GM12878 (cell line): Measurements from ENCODE around the gene SLC51A.

ENCODE experiments used
- CBFB ChIP-seq: IDR thresholded peaks from 2 replicates; pipeline ENCODE4 v1.6.1; 2016; ENCODE audit warnings: antibody characterized with exemption, low read depth
- EGR1 ChIP-seq, 2 experiments: IDR thresholded peaks; 1 replicate in 1 of 2; 2 replicates in 1 of 2; pipeline ENCODE4 v1.6.1; 2011 to 2012; ENCODE audit warnings: low read depth in 2 of 2, low read length in 2 of 2, borderline replicate concordance in 1 of 2, mild to moderate bottlenecking in 1 of 2, moderate library complexity in 1 of 2
- EZH2 ChIP-seq: IDR thresholded peaks from 2 replicates; pipeline ENCODE4 v1.6.1; 2012; ENCODE audit warnings: low read depth, mild to moderate bottlenecking, control low read depth, inconsistent platforms, low read length, borderline replicate concordance; ENCODE audit not compliant: control insufficient read depth
- HDAC2 ChIP-seq: fragments of 200-600 bp; sonication (generic); IDR thresholded peaks from 2 replicates; pipeline ENCODE4 v1.6.1; 2017
- HDAC6 ChIP-seq: fragments of 200-600 bp; sonication (generic); IDR thresholded peaks from one replicate; pipeline ENCODE4 v1.8.0; 2017; ENCODE audit warnings: antibody characterized with exemption; ENCODE audit not compliant: unreplicated experiment
- PML ChIP-seq: IDR thresholded peaks from 2 replicates; pipeline ENCODE4 v1.6.1; 2012; ENCODE audit warnings: low read length, inconsistent platforms
- POLR2A ChIP-seq: IDR thresholded peaks from 2 replicates; pipeline ENCODE4 v1.6.1; 2011; ENCODE audit warnings: low read depth, mild to moderate bottlenecking, low read length
- POLR2AphosphoS5 ChIP-seq: IDR thresholded peaks from 2 replicates; pipeline ENCODE4 v1.6.1; 2011; ENCODE audit warnings: mild to moderate bottlenecking, low read length, inconsistent platforms
- ZBED1 ChIP-seq: IDR thresholded peaks from 2 replicates; pipeline ENCODE4 v1.6.1; 2016; ENCODE audit warnings: borderline replicate concordance
- TF ChIP-seq, protein P1 (sequence below): IDR thresholded peaks from 2 replicates; pipeline ENCODE4 v1.6.1; 2012; ENCODE audit warnings: low read depth, low read length, improper control_type of control experiment
- TF ChIP-seq, protein P2 (sequence below): IDR thresholded peaks from 2 replicates; pipeline ENCODE4 v1.6.1; 2012; ENCODE audit warnings: low read depth, low read length, improper control_type of control experiment

DNA sequence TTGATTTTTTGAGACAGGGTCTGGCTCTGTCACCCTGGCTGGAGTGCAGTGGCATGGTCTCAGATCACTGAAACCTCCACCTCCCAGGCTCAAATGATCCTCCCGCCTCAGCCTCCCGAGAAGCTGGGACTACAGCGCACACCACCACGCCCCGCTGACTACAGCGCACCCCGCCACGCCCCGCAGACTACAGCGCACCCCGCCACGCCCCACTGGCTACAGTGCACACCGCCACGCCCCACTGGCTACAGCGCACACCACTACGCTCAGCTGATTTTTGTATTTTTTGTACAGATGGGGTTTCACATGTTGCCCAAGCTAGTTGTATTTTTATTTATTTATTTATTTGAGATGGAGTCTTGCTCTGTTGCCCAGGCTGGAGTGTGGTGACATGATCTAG is 35.6 kb downstream of the SLC51A start:
- TF ChIP-seq PML (no peak), ZBED1 (no peak), POLR2AphosphoS5 (no peak), HDAC2 (no peak), CBFB (no peak), EZH2 (no peak), POLR2A (no peak), EGR1 (IDR thresholded peaks at IDR 0.05; ENCODE audit: borderline replicate concordance in 1 of 2, low read depth in 2 of 2, low read length in 2 of 2) (no peak), HDAC6 (no peak)
- TF ChIP-seq, protein P1, sequence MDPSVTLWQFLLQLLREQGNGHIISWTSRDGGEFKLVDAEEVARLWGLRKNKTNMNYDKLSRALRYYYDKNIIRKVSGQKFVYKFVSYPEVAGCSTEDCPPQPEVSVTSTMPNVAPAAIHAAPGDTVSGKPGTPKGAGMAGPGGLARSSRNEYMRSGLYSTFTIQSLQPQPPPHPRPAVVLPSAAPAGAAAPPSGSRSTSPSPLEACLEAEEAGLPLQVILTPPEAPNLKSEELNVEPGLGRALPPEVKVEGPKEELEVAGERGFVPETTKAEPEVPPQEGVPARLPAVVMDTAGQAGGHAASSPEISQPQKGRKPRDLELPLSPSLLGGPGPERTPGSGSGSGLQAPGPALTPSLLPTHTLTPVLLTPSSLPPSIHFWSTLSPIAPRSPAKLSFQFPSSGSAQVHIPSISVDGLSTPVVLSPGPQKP, result no peak
- TF ChIP-seq, protein P2, sequence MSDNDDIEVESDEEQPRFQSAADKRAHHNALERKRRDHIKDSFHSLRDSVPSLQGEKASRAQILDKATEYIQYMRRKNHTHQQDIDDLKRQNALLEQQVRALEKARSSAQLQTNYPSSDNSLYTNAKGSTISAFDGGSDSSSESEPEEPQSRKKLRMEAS, result no peak
